ENCODE measurements around the gene ZNF224.

DNA sequence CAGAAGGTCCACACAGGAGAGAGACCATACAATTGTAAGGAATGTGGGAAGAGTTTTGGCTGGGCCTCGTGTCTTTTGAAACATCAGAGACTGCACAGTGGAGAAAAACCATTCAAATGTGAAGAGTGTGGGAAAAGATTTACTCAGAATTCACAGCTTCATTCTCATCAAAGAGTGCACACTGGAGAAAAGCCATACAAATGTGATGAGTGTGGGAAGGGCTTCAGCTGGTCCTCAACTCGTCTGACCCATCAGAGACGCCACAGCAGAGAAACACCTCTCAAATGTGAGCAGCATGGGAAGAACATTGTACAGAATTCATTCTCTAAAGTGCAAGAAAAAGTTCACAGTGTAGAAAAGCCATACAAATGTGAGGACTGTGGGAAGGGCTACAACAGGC, 13.6 kb downstream of the ZNF224 start:
- TF ChIP-seq, protein P1, sequence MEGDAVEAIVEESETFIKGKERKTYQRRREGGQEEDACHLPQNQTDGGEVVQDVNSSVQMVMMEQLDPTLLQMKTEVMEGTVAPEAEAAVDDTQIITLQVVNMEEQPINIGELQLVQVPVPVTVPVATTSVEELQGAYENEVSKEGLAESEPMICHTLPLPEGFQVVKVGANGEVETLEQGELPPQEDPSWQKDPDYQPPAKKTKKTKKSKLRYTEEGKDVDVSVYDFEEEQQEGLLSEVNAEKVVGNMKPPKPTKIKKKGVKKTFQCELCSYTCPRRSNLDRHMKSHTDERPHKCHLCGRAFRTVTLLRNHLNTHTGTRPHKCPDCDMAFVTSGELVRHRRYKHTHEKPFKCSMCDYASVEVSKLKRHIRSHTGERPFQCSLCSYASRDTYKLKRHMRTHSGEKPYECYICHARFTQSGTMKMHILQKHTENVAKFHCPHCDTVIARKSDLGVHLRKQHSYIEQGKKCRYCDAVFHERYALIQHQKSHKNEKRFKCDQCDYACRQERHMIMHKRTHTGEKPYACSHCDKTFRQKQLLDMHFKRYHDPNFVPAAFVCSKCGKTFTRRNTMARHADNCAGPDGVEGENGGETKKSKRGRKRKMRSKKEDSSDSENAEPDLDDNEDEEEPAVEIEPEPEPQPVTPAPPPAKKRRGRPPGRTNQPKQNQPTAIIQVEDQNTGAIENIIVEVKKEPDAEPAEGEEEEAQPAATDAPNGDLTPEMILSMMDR (optimal IDR thresholded peaks at IDR 0.05 in 1 of 3, IDR thresholded peaks at IDR 0.05 in 1 of 3, conservative IDR thresholded peaks at IDR 0.05 in 1 of 3; ENCODE audit: extremely low read depth in 1 of 3, insufficient read depth in 2 of 3, low read length in 3 of 3), result no peak
- TF ChIP-seq EZH2 (IDR thresholded peaks at IDR 0.05; ENCODE audit: low read length), result no peak

Data from keratinocyte (primary cell).